Left lung (tissue), 10 donors: ENCODE results near the gene PSMA1. TPM values are rescaled to one million over a fixed set of nuclear protein-coding genes. Genes with fewer than 3 reads are reported as not detected.

ENCODE experiments used
- ATAC-seq: fragments of 200-7000 bp; cut with Tn5 transposase; one replicate; pipeline ENCODE4 v1.9.1; 2020; ENCODE audit warnings: moderate library complexity
- DNase-seq, 4 donors: peaks; one replicate each; pipeline ENCODE4 v3.0.0-alpha.2; 2013 to 2020
- H3K27ac ChIP-seq, 2 donors: fragments of 200-600 bp; sonication (generic) in 1 of 2; one replicate each; pipeline versions ENCODE4 v1.5.0 to v1.8.0; 2020 to 2021
- H3K27me3 ChIP-seq, 2 donors: fragments of 200-600 bp; sonication (generic) in 1 of 2; one replicate each; pipeline versions ENCODE4 v1.5.0 to v1.8.0; 2020 to 2021
- H3K36me3 ChIP-seq, 2 donors: fragments of 200-600 bp; sonication (generic) in 1 of 2; one replicate each; pipeline versions ENCODE4 v1.5.0 to v1.8.0; 2020 to 2021
- H3K4me1 ChIP-seq, 2 donors: fragments of 200-600 bp; one replicate each; pipeline ENCODE4 v1.8.0; 2021
- H3K4me3 ChIP-seq, 2 donors: fragments of 200-600 bp; sonication (generic) in 1 of 2; one replicate each; pipeline versions ENCODE4 v1.5.0 to v1.8.0; 2020 to 2021; ENCODE audit warnings: mild to moderate bottlenecking in 1 of 2
- H3K9me3 ChIP-seq, 2 donors: fragments of 200-600 bp; sonication (generic) in 1 of 2; one replicate each; pipeline versions ENCODE4 v1.5.0 to v1.8.0; 2020 to 2021
- intact Hi-C, 2 donors: fragments of 100-400 bp; cut with DNase I; formaldehyde crosslinking; loops; one replicate each; pipeline versions ENCODE4 v1.11.2 to v1.14.2; 2022
- polyA plus RNA-seq, 6 donors: library from polyadenylated mRNA; unstranded; fragments of 120-200 nt; gene quantifications; one replicate each; pipeline ENCODE4 v1.2.1, GENCODE V29; 2013; ENCODE audit not compliant: insufficient read length in 6 of 6
- total RNA-seq, 2 donors: library from RNA; stranded (reverse); fragmentation: NEBNext Ultra II Directional; extraction: Animal tissue kit (Norgen Biotek cat#: 25700); gene quantifications; one replicate each; pipeline ENCODE4 v1.2.1, GENCODE V29; 2021
- TF ChIP-seq, protein P1 (sequence below), 2 donors: fragments of 200-600 bp; sonication (generic) in 1 of 2; IDR thresholded peaks; one replicate each; pipeline versions ENCODE4 v1.5.0 to v1.8.0; 2021; ENCODE audit warnings: antibody characterized with exemption in 2 of 2
- donor health status: DM: no; HTN: yes; CAD: no.
- donor health status: DM: no; HTN: no; CAD: no.

Gene PSMA1
- total and polyA plus RNA-seq, 8 donors: 109 to 184 (median 172) TPM

DNA sequence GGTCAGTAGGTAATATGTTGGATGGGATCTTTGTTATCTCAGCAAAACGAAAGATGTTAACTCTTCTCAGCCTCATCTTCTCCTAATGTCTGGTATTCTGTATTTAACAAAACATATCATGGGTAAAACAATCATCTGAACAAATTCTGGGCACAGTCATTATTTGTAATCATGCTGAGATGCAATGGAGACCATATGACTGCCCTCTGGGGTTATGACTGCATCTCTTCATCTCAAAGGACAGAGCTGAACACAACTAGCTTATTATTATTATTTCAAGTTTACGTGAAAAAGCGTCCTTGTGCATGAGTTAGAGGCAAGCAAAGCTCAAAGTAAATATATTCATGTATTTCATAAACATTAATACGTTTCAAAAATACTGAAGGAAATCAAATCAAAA is 29.7 kb upstream of the PSMA1 start:
- ATAC-seq (no peak), DNase-seq (no peak)
- intact Hi-C loops: no loop called here
- no peaks in the 10 kb centered on the region for H3K9me3 ChIP-seq
- H3K27ac ChIP-seq: no peak overlapping the region
- H3K27me3 ChIP-seq: no peaks in the 10 kb centered on the region
- TF ChIP-seq, protein P1, sequence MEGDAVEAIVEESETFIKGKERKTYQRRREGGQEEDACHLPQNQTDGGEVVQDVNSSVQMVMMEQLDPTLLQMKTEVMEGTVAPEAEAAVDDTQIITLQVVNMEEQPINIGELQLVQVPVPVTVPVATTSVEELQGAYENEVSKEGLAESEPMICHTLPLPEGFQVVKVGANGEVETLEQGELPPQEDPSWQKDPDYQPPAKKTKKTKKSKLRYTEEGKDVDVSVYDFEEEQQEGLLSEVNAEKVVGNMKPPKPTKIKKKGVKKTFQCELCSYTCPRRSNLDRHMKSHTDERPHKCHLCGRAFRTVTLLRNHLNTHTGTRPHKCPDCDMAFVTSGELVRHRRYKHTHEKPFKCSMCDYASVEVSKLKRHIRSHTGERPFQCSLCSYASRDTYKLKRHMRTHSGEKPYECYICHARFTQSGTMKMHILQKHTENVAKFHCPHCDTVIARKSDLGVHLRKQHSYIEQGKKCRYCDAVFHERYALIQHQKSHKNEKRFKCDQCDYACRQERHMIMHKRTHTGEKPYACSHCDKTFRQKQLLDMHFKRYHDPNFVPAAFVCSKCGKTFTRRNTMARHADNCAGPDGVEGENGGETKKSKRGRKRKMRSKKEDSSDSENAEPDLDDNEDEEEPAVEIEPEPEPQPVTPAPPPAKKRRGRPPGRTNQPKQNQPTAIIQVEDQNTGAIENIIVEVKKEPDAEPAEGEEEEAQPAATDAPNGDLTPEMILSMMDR (IDR thresholded peaks at IDR 0.05): no peak
- H3K4me3 ChIP-seq: no peak overlapping the region
- peaks cover 0 to 15% of the 10 kb centered on the region in 2 donors for H3K4me1 ChIP-seq
- H3K36me3 ChIP-seq: no peaks in the 10 kb centered on the region

DNA sequence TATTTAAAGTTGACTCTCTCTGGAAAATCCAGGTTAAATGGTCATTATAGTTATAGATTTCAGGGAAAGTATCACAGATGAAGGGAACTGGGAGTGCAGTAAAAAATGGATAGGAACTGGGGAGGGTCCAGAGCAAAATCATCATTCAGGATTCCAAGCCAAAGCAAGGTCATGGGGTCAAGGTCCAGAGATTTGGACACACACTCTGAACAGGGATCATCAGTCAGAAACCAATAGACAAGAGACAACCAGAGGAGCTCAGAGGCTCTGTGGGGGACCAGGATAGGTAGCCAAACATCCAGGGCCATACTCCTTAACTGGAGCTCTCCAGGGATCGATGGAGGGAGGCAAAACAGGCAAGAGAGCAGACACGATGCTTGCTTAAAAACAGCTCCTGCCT is 27.3 kb upstream of the PSMA1 start:
- DNase-seq: no peak
- Histone ChIP-seq H3K4me3 (no peak overlapping the region), H3K4me1 (peaks cover 0 to 33% of the 10 kb centered on the region in 2 donors), H3K9me3 (no peaks in the 10 kb centered on the region), H3K27ac (no peak overlapping the region), H3K27me3 (no peaks in the 10 kb centered on the region), H3K36me3 (no peaks in the 10 kb centered on the region)
- intact Hi-C loops: no loop called here
- TF ChIP-seq, protein P1 (IDR thresholded peaks at IDR 0.05): no peak
- no peak for ATAC-seq

DNA sequence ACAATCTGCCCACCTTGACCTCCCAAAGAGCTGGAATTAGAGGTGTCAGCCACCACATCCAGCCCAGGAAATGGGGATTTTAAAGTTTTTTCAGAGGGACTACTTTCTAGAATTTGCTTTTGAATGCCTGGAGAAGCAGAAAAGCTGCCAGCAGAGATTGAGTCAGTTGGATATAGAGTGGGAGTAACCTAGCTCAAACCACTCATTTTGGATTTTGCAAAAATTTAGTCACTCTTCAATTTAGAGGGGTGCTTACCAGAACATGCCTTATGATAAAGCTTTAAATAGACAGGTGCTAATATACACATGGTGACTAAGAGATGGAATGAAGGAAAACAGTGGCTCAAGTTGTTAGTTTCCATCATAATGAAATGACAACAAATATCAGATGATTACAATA is 26.5 kb upstream of the PSMA1 start:
- Histone ChIP-seq H3K27me3 (no peaks in the 10 kb centered on the region), H3K4me3 (no peak overlapping the region), H3K9me3 (no peaks in the 10 kb centered on the region), H3K36me3 (no peaks in the 10 kb centered on the region), H3K4me1 (peaks cover 0 to 40% of the 10 kb centered on the region in 2 donors), H3K27ac (no peak overlapping the region)
- DNase-seq: no peak
- no peak for ATAC-seq
- TF ChIP-seq, protein P1 (IDR thresholded peaks at IDR 0.05): no peak
- intact Hi-C loops: no loop called here

GRCh38 chr11:14544611-14545010 is 24.4 kb upstream of the PSMA1 start:
- Histone ChIP-seq H3K9me3 (no peaks in the 10 kb centered on the region), H3K27ac (peak overlapping the region in 1 of 2 donors; percentile 43), H3K4me3 (no peak overlapping the region), H3K4me1 (peaks cover 0 to 61% of the 10 kb centered on the region in 2 donors), H3K27me3 (no peaks in the 10 kb centered on the region), H3K36me3 (no peaks in the 10 kb centered on the region)
- ATAC-seq: no peak
- no peak for DNase-seq
- TF ChIP-seq, protein P1 (IDR thresholded peaks at IDR 0.05): no peak
- intact Hi-C loops: no loop called here

- H3K9me3 ChIP-seq: no peaks in the 10 kb centered on the region
- no peaks in the 10 kb centered on the region for H3K27me3 ChIP-seq
- intact Hi-C loops: no loop called here
- H3K36me3 ChIP-seq: no peaks in the 10 kb centered on the region
- H3K4me1 ChIP-seq: peaks cover 0 to 69% of the 10 kb centered on the region in 2 donors
- H3K27ac ChIP-seq: peak overlapping the region in 1 of 2 donors; percentile 68
- no peak overlapping the region for H3K4me3 ChIP-seq
- DNase-seq: no peak
- TF ChIP-seq, protein P1 (IDR thresholded peaks at IDR 0.05): no peak
- no peak for ATAC-seq
Measured at GRCh38 chr11:14543260-14543659, 23.1 kb upstream of the PSMA1 start.
